ENCODE measurements around the gene ZNF14.

- TF ChIP-seq EZH2 (IDR thresholded peaks at IDR 0.05), result no peak
- TF ChIP-seq POLR2AphosphoS5 (IDR thresholded peaks at IDR 0.05; ENCODE audit: borderline replicate concordance, low read depth, low read length), result no peak
Observed at GRCh38 chr19:19778666-19779065, 45.8 kb upstream of the ZNF14 start.
